ENCODE measurements around the gene UBP1.

- no peak for TF ChIP-seq MAX (IDR thresholded peaks at IDR 0.05; ENCODE audit: low read depth)
- TF ChIP-seq, protein P1, sequence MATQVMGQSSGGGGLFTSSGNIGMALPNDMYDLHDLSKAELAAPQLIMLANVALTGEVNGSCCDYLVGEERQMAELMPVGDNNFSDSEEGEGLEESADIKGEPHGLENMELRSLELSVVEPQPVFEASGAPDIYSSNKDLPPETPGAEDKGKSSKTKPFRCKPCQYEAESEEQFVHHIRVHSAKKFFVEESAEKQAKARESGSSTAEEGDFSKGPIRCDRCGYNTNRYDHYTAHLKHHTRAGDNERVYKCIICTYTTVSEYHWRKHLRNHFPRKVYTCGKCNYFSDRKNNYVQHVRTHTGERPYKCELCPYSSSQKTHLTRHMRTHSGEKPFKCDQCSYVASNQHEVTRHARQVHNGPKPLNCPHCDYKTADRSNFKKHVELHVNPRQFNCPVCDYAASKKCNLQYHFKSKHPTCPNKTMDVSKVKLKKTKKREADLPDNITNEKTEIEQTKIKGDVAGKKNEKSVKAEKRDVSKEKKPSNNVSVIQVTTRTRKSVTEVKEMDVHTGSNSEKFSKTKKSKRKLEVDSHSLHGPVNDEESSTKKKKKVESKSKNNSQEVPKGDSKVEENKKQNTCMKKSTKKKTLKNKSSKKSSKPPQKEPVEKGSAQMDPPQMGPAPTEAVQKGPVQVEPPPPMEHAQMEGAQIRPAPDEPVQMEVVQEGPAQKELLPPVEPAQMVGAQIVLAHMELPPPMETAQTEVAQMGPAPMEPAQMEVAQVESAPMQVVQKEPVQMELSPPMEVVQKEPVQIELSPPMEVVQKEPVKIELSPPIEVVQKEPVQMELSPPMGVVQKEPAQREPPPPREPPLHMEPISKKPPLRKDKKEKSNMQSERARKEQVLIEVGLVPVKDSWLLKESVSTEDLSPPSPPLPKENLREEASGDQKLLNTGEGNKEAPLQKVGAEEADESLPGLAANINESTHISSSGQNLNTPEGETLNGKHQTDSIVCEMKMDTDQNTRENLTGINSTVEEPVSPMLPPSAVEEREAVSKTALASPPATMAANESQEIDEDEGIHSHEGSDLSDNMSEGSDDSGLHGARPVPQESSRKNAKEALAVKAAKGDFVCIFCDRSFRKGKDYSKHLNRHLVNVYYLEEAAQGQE (IDR thresholded peaks at IDR 0.05; ENCODE audit: low read depth, low read length), result no peak
- TF ChIP-seq YY1 (IDR thresholded peaks at IDR 0.05; ENCODE audit: low read depth), result no peak
- no peak for TF ChIP-seq SMC3 (IDR thresholded peaks at IDR 0.05; ENCODE audit: low read depth, low read length)
- TF ChIP-seq EZH2phosphoT487 (IDR thresholded peaks at IDR 0.05; ENCODE audit: borderline replicate concordance, low read depth), result no peak
- TF ChIP-seq, protein P2, sequence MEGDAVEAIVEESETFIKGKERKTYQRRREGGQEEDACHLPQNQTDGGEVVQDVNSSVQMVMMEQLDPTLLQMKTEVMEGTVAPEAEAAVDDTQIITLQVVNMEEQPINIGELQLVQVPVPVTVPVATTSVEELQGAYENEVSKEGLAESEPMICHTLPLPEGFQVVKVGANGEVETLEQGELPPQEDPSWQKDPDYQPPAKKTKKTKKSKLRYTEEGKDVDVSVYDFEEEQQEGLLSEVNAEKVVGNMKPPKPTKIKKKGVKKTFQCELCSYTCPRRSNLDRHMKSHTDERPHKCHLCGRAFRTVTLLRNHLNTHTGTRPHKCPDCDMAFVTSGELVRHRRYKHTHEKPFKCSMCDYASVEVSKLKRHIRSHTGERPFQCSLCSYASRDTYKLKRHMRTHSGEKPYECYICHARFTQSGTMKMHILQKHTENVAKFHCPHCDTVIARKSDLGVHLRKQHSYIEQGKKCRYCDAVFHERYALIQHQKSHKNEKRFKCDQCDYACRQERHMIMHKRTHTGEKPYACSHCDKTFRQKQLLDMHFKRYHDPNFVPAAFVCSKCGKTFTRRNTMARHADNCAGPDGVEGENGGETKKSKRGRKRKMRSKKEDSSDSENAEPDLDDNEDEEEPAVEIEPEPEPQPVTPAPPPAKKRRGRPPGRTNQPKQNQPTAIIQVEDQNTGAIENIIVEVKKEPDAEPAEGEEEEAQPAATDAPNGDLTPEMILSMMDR (IDR thresholded peaks at IDR 0.05), result no peak
- TF ChIP-seq, protein P3, sequence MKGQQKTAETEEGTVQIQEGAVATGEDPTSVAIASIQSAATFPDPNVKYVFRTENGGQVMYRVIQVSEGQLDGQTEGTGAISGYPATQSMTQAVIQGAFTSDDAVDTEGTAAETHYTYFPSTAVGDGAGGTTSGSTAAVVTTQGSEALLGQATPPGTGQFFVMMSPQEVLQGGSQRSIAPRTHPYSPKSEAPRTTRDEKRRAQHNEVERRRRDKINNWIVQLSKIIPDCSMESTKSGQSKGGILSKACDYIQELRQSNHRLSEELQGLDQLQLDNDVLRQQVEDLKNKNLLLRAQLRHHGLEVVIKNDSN (IDR thresholded peaks at IDR 0.05; ENCODE audit: borderline replicate concordance, low read depth), result no peak
Measured at GRCh38 chr3:33392144-33392543, 48.1 kb downstream of the UBP1 start.
